Myometrial cell (primary cell): ENCODE results near the gene NMNAT1. TPM values are rescaled to one million over a fixed set of nuclear protein-coding genes. Genes with fewer than 3 reads are reported as not detected.

Experiments
- total RNA-seq: library from RNA; depleted of rRNA; stranded (reverse); fragments of >200 nt; gene quantifications from 2 replicates; pipeline ENCODE4 v1.2.3, GENCODE V29; 2015

Gene NMNAT1
- total RNA-seq = 8.9 TPM in 2 replicates

DNA sequence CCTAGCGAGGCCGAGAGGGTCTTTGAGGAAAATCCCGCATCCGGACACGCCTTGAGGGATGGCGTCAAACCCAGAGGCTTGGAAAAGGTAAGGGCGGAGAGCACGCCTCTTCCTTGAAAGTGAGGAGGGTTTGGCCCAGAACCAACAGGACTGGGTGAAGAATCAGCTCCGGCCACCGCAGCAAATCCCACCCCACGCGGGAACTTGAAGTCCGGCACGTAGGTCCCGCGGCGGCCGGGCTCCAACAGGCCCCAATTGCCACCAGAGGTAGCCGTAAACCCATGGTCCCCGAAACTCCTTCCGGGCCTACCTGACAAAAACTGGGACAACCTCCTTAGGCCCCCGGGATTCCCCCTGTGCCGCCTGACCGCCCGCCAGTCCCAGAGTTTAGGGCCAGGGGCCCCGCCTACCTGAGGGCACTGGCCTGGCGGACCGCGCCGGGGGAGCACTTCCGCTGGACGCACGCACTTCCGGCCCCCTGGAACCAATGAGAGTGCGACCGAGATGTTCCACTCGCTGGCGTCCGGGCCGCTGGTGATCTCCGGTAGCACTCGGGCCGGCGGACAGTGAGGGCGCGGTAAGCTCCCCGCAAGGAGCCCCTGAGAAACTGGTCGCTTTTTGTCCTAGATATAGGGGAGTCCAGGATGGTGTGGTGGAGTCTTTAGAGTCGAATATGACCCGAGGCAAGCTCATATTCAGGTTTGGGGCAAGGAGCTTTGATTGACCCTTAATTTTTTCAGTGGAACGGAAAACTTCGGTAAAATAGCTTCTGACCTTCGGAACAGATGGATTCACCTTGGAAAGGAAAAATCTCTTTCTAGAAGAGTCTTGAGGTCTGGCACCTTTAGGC, at the start of gene NMNAT1, which contains the start of gene LZIC:
NMNAT1 (plus strand) TSS at position 537 of the 850 bp plus-strand sequence. CDS start 28,599 bp downstream, outside the sequence.
LZIC (minus strand) TSS at position 453 of the 850 bp plus-strand sequence. CDS start 6,772 bp downstream, outside the sequence.

DNA sequence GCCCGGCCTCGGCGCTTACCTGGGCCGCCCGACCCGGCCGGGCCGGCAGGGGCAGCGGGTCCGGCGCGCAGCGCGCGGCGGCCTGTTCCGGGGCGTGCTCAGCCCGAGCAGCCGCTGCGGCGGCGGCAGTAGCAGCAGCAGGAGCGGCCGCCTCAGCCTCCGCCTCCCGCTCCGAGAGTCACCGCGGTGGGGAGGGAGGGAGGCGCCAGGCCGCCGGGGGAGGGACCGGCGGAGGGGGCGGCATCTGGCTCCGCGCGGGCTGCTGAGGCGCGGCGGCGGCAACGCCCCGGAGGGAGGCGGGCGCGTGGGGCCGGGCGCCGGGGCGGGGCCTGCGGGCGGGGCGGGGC, 33.2 kb upstream of the NMNAT1 start, which contains the start of gene CTNNBIP1:
CTNNBIP1 (minus strand) TSS at position 194 of the 347 bp plus-strand sequence. CDS start 38,205 bp downstream, outside the sequence.

DNA sequence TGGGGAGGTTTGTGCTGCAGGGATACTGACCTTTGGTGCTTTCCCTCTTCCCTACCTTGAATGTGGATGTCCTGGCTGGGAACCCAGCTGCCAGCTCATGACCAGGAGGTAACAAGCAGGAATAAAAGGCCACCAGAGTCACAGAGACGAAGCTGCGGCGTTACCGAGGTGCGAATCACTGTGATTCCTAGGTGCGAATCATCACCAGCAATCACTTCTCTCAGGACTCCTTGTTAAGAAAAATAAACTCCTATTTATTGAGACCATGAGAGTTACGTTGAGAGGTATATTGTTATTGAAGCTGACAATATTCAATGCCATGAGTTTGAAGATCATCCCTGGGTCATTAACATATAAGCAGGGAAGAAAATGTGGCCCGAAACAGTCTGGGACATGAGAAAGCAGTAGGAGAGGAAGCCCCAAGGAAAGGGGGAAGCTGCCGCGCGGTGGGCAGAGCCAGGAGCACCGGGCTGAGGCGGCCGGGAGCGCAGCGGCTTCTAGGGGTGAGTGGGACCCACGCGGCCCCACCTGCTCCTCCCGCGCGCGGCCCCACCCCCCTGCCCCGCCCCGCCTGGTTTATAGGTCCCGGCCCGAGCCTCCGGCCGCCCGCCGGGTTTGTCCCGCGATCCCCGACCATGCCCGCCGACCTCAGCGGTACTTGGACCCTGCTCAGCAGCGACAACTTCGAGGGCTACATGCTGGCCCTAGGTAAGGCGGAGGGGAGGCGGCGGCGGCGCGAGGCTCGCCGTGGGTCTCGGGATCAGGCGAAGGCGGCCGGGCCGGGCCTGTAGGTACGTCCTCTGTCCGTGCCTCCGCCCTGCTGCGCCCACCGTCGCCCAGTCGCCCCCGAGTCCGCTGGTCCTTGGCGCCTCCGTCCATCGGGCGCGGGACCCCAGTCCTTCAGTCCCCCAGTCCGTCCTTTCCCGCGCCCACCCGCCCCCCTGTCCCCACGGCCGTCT, 53.6 kb downstream of the NMNAT1 start, which contains the start of gene RBP7:
RBP7 (plus strand) TSS at position 605 of the 959 bp plus-strand sequence; CDS start at position 636, 31 bp downstream.

DNA sequence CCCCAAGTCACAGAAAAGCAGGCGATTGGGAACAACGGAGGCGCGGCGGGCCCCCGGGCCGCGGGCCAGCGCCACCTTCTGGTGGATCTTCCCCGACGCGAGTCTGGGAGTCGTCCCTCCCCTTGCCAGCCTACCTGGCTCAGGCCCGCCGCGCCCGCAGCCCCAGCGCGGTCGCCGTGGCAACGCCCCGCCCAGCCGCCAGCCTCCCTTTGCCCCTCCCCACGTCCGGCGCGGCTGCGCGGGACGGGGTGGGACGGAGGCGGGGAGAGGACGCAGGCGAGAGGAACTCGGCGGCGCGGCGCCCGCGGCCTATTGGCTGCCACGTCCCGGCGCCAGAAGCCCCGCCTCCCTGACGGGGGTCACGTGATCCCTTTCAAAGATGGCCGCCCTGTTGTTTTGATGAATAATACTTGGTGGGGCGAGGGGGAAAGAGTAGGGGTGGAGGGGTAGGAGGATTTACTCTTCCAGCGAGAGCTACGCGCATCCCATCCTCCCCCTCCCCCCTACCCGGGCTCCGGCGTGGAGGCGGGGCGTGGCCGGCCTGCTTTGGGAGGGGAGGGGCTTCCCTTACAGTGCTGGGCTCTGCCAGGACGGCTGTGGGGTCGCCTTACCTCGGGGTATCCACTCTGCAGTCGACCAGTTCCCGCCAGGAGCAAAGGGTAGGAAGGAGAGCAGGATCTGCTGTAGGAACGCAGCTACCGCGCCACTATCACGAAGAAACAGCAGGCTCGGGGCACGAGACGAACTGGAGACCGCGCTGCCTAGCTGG, 89.5 kb downstream of the NMNAT1 start, which contains the start of gene UBE4B:
UBE4B (plus strand) TSS at position 369 of the 769 bp plus-strand sequence. CDS start 713 bp downstream, outside the sequence.

Other genes starting within 250 kb of the NMNAT1 start
- 68.6 and 76.7 TPM in 2 replicates for gene CLSTN1, start 119.5 kb upstream of the NMNAT1 start, total RNA-seq
- 12.7 and 16.3 TPM in 2 replicates for gene CTNNBIP1, start 33.2 kb upstream of the NMNAT1 start, total RNA-seq
- gene LZIC, start 84 bp upstream of the NMNAT1 start, total RNA-seq = 18.8 and 32.3 TPM in 2 replicates
- not detected in 2 replicates for gene RBP7, start 53.8 kb downstream of the NMNAT1 start, total RNA-seq
- gene UBE4B, start 89.5 kb downstream of the NMNAT1 start, total RNA-seq = 30.7 and 46.4 TPM in 2 replicates